ENCODE results near the gene P2RY14. TPM values are rescaled to one million over a fixed set of nuclear protein-coding genes. Genes with fewer than 3 reads are reported as not detected.
A peak's percentile ranks its signal among the peaks of the same experiment; 100 is the strongest.

Gene P2RY14
- total and polyA plus RNA-seq, 10 of the 15 experiments (the other 5 are each of a cell fraction or from before 2014, with no cell fraction given), result 0.06 to 0.37 (median 0.28) TPM; not detected in 7

DNA sequence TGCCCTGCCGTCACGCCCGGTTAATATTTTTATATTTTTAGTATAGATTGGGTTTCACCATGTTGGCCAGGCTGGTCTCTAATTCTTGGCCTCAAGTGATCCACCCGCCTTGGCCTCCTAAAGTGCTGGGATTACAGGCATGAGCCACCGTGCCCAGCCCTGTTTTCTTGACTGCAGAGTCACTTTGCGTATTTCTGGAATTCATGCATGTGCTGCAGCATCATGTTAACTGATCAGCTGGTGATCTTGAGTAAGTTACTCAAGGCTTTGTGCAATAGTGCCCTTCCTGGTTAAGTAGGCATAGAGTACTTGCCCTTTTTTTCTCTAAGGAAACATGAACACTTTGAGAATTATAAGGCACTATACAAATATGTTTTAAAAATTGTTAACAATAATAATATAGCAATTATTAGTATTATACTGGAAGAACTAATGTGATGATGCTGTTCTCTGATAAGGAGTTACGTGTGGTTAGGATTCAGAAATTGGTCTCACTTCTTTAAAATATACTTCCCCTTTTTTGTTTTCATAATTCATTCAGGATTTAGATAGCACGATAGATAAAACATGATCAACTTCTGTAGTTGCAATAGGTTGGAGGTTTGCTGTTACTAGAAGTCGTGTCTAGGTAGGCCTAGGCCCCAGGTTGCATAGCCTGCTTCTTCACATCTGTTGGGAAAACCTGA is 108.9 kb downstream of the P2RY14 start:
- ChIA-PET CTCF (interaction anchor here (0.5 to 4.6 kb wide), 26 partner anchors 9 to 750 kb away, joined by 3 to 52 read pairs (median 10); partner anchors contain the start of gene P2RY14), RAD21 (ENCODE audit: unreplicated experiment) (interaction anchor here (0.7 to 3.1 kb wide), 9 partner anchors 13 to 156 kb away, joined by 3 to 23 read pairs (median 7); partner anchors contain the start of genes GPR171 and P2RY14), POLR2A (no interaction called here), SMC1A (ENCODE audit: uncharacterized antibody, unreplicated experiment) (interaction anchor here (0.6 to 3.6 kb wide), 8 partner anchors 9 to 1225 kb away, joined by 3 to 57 read pairs (median 9); partner anchors contain the start of gene P2RY14)
- H3K27me3 ChIP-seq (replicated peaks in 1 of 2; ENCODE audit: control insufficient read depth in 2 of 2, insufficient read depth in 2 of 2, low read length in 1 of 2), result no peaks in the 10 kb centered on the region
- peaks cover 21% of the 10 kb centered on the region for H3K4me1 ChIP-seq (ENCODE audit: control insufficient read depth, insufficient read depth, low read length)
- in situ Hi-C loops (cut with MboI) (loop anchor here (5.0 kb wide), 1 partner anchor 58 kb away; no protein-coding TSS in a partner anchor), intact Hi-C loops (cut with micrococcal nuclease; ENCODE audit: unreplicated experiment) (loop anchor here (2.0 kb wide), 1 partner anchor 669 kb away; no protein-coding TSS in a partner anchor)
- no peak overlapping the region for H2AFZ ChIP-seq (ENCODE audit: control insufficient read depth, low read depth, low read length)
- no peaks in the 10 kb centered on the region for H3K36me3 ChIP-seq (ENCODE audit: control insufficient read depth in 2 of 2, insufficient read depth in 2 of 2, low read length in 1 of 2)
- H3K4me3 ChIP-seq, result no peak overlapping the region
- WGBS (ENCODE audit: insufficient coverage, insufficient replicate concordance, low lambda C conversion rate, missing lambda C conversion rate), result 61% methylated on average over 9 of the region's 9 CpGs
- ATAC-seq (peak; percentile 74), FAIRE-seq (no peak), DNase-seq (ENCODE audit: low read depth, low spot score) (no peak)
- BruUV-seq (replicated peaks), result no TSS peak
- peak overlapping the region; percentile 14; the same call in 1 of the 2 replicates for H3K27ac ChIP-seq (ENCODE audit: control insufficient read depth, insufficient read depth)
- peak overlapping the region; percentile 17; the same call in 1 of the 2 replicates for H3K4me2 ChIP-seq (ENCODE audit: control insufficient read depth, insufficient read depth)
- no peaks in the 10 kb centered on the region for H3K79me2 ChIP-seq (ENCODE audit: control insufficient read depth, insufficient read depth, low read length)
- no peaks in the 10 kb centered on the region for H3K9me3 ChIP-seq (replicated peaks; ENCODE audit: control insufficient read depth, insufficient read depth, low read length)
- H4K20me1 ChIP-seq (ENCODE audit: control insufficient read depth, insufficient read depth), result no peaks in the 10 kb centered on the region
- no peak overlapping the region for H3K9ac ChIP-seq (ENCODE audit: control insufficient read depth, insufficient read depth, low read length)
- no peak for TF ChIP-seq NFYB (IDR thresholded peaks at IDR 0.05; ENCODE audit: insufficient read depth, low read depth, low read length)
- TF ChIP-seq RFX5 (IDR thresholded peaks at IDR 0.05; ENCODE audit: low read depth, low read length), result no peak
- TF ChIP-seq IKZF1 (conservative IDR thresholded peaks at IDR 0.05), result no peak
- no peak for TF ChIP-seq IRF4 (IDR thresholded peaks at IDR 0.05; ENCODE audit: low read depth, low read length)
- TF ChIP-seq IKZF2 (IDR thresholded peaks at IDR 0.05), result no peak; a peak in 1 of 4 replicates
- TF ChIP-seq CEBPB (IDR thresholded peaks at IDR 0.05; ENCODE audit: borderline replicate concordance in 1 of 2, low read depth in 2 of 2, low read length in 2 of 2), result no peak
- no peak for TF ChIP-seq RAD21 (IDR thresholded peaks at IDR 0.05; ENCODE audit: insufficient read depth, low read depth, low read length)
- peak; percentile 51; the same call in 1 of the 2 replicates for TF ChIP-seq MTA2 (IDR thresholded peaks at IDR 0.05; ENCODE audit: low read depth)
- 0 out of 4 replicates have a peak, but pooled peaks of 1 of the 2 experiments have one; percentile 19 for TF ChIP-seq EP300 (IDR thresholded peaks at IDR 0.05; ENCODE audit: borderline replicate concordance in 1 of 2, control insufficient read depth in 1 of 2, low read depth in 2 of 2, low read length in 2 of 2)
- TF ChIP-seq CEBPZ (IDR thresholded peaks at IDR 0.05; ENCODE audit: low read depth, low read length), result no peak
- TF ChIP-seq ZNF687 (IDR thresholded peaks at IDR 0.05), result no peak
- no peak for TF ChIP-seq ZZZ3 (IDR thresholded peaks at IDR 0.05; ENCODE audit: control insufficient read depth, insufficient read length, low read depth)
- TF ChIP-seq JUNB (IDR thresholded peaks at IDR 0.05), result no peak
- TF ChIP-seq FOXM1 (IDR thresholded peaks at IDR 0.05; ENCODE audit: low read depth, low read length), result 0 out of 2 replicates have a peak, but pooled peaks have one; percentile 21
- no peak for TF ChIP-seq ZNF207 (IDR thresholded peaks at IDR 0.05; ENCODE audit: borderline replicate concordance)
- TF ChIP-seq YY1 (IDR thresholded peaks at IDR 0.05; ENCODE audit: low read depth, low read length), result no peak

All from GM12878 (cell line).